Erythroblast (primary cell): ENCODE results near the gene TPX2.
A peak's percentile ranks its signal among the peaks of the same experiment; 100 is the strongest.
"Not testable (repeated sequence)": the region's sequence is repeated elsewhere in the genome, so short reads cannot be mapped to it uniquely, and the experiment has no call there.

Experiments
- DNase-seq, 2 experiments: peaks; one replicate each; lab custom pipeline; 2025; lab: John Stamatoyannopoulos, UW
- GATA1 ChIP-seq: IDR thresholded peaks from 2 replicates; pipeline ENCODE4 v1.6.1; 2011; ENCODE audit warnings: low read depth, mild to moderate bottlenecking, control low read depth, low read length, moderate library complexity
- POLR2A ChIP-seq: IDR thresholded peaks from 2 replicates; pipeline ENCODE4 v1.6.1; 2011; ENCODE audit warnings: mild to moderate bottlenecking, low read length

Gene TPX2

DNA sequence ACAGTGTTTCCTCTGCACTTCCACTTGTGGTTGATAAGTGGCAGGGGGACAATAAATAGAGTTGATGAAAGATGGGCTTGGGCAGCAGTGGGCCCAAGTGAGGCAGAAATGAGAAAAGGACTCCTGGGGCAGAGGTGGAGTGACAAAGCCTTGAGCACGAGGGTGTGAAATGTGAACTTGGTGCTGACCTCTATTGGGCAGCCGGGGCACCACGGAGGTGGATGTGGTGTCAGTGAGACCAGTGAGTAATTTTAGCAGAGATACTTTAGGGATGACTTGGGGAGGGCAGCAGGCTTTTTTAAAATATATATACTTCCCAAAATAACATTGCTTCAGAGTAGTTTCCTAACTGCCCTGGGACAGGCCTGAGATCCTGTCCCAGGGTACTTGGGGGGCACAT lies 49.5 kb downstream of the TPX2 start:
- TF ChIP-seq POLR2A (no peak), GATA1 (no peak)
- DNase-seq, result no peak

DNA sequence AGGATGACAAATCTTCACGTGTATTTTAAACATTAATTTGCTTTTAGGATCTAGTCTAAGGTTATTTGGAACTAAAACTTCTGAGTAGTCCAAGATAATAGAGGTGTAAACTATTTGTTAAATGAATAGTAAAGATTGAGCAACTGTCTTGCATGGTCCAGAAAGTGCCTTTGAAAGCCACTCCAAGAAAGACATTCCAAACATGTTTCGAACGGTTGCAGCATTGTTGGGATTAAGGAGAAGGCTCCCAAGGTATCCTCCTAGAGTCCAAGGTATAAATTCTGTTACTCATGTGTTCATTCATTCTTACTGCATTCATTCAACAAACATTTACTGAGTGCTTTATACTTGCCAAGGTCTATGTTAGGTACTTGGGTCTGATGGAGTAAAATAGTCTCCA lies 51.3 kb downstream of the TPX2 start:
- no peak for DNase-seq
- TF ChIP-seq POLR2A (no peak), GATA1 (no peak)

DNA sequence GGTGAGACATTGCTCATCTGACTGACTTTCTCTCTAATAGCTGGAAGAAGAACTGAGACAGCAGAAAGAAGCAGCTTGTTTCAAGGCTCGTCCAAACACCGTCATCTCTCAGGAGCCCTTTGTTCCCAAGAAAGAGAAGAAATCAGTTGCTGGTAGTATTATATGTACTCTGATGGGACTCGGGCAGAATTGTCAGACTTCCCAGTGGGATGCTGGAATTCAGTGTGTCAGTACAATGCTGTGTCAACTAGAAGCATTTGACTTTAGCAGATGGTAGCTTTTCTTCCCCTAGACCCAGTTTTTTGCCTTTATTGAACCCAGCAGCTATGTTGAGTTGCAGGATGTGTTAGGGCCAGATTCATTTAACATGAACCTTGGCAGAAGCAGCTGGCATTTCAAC lies 58.3 kb downstream of the TPX2 start:
- TF ChIP-seq POLR2A (no peak), GATA1 (no peak)
- DNase-seq, result no peak

DNA sequence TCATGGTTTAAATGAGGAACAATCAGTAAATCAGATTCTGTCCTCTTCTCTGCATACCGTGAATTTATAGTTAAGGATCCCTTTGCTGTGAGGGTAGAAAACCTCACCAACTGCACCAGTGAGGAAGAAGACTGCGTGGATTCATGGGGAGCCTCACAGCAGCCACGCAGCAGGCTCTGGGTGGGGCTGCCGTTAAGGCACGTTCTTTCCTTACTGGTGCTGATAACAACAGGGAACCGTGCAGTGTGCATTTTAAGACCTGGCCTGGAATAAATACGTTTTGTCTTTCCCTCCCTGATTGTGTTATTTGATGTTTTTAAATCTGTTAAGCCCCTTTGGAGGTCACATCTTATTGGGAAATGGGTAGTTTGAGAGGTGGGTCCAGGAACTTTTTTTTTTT lies 62.4 kb downstream of the TPX2 start:
- no peak for TF ChIP-seq POLR2A
- no peak for TF ChIP-seq GATA1
- DNase-seq, result peak; percentile 40 to 55

DNA sequence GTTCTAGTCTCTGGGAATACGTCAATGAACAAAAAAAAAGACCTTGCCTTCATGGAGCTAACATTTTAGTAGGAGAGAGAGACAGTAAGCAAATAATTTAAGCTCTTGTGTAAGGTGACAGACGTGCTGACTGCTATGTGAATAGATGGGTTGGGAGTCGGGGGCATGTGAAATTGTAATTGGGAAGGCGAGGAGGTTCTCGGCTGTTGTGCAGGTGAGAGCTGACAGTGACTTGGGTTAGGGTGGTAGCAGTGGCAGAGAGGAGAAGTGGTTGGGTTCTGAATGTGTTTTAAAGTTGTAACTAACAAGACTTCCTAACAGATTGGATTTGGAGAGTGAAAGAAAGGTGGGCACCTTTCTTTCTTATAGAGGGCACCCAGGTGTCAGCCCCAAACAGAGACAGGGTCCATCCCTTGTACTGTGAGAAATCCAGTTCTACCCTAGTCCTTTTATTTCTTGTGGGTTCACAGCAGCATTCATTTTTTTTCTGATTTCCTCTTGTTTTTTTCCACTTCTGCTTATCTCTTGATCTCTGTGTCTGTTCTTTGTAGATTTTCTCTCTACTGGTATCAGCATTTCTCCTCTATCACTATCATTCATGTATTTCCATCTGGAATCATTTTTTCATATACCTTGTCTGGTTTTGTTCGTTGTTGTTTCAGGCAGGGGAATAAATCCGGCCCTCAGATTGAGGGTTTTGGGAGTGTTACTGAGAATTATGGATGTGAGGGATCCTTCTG lies 64.6 kb downstream of the TPX2 start:
- DNase-seq, result peak in 1 of 2 experiments; percentile 23
- TF ChIP-seq GATA1 (no peak), POLR2A (no peak)

DNA sequence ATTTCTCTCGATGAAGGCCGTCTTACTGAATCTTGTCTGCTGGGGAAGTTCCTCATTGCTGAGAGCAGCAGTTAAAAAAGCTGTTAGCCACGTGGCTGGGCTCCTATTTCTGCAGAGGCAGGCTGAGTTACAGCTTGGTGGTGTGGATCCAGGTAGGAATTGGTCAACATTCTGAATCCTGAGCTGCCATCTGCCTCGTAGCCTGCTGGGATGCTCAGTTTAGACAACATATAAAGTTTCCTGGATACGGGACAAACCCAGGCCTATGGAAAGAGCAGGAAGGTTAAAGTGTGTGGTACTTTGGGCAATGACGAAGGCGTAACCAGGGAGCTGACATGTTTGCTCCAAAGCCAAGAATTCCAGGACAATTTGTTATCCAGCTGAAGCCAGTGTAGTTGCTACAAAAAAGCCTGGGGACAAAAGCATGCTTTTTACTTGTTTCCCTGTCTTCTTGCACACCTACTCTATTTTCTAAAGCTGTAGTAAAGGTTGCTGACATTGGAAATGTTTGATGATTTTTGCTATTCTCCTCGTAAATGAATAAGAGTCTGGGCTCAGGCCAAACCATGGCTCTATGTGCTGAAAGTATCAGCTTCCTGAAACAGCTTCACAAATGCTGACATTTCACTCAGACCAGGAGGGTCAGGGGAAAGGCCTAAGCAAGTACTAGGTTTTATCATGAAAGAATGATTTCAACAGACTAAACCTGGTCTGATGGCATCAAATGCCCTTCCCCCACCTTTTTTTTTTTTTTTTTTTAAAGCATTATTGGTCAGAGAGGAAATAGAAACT lies 67.7 kb downstream of the TPX2 start:
- no peak for TF ChIP-seq GATA1
- TF ChIP-seq POLR2A, result no peak
- no peak for DNase-seq

DNA sequence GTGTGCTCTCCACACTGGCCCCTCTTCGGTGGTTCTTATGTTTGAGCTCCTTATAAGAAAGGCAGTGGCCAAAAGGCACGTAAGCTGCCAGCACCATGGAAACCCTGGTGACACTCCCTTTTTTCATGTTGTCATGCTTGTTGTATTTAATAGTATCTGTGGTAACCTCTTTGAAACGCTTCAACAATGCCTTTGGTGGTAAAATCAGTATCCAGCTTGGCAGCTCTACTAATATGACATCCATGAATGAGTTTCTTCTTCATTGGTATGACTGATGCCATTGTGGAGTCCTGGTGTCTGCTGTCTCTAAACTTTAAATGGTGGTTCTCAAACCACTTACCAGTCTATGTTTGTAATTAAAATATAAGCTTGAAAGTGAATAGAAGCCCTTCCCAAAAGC lies 69.4 kb downstream of the TPX2 start:
- peak in 1 of 2 experiments; percentile 20 for DNase-seq
- TF ChIP-seq POLR2A, result no peak
- TF ChIP-seq GATA1, result no peak

DNA sequence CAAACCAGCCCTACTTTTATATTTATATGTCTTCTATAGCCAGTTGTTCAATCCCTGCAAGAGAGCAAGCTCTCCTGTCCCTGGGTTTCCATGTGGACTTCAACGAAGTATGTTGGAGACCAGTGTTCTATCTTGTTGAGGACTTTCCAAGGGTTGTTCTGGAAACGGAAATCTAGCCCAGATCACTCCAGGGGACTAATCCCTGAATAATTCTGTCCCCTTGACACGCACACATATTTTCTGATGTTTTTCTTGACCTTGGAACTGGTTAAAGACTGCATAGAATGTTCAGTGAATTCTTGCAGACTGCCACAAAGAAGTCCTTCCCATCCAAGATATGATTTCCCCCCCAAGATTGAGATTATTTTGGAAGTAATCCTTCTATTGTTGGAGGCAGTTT lies 70.6 kb downstream of the TPX2 start:
- DNase-seq, result no peak
- no peak for TF ChIP-seq POLR2A
- no peak for TF ChIP-seq GATA1

DNA sequence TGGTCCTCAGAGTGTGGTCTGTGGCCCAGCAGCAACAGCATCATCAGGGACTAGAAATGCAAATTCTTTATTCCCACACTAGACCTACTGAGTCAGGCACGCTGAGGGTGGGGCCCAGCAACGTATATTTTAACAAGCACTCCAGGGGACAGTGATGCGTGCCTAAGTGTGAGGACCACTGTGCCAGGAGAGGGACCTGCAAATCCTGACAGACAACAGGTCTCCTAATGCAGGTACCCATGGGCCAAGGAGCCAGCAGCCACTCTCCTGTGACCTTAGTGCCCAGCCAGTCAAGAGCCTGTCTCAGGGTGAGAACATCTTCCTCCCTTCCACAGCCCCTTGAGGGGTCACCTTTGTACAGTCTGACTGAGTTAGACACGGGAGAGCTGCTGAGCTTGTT lies 72.1 kb downstream of the TPX2 start:
- TF ChIP-seq POLR2A (no peak), GATA1 (no peak)
- DNase-seq, result no peak

DNA sequence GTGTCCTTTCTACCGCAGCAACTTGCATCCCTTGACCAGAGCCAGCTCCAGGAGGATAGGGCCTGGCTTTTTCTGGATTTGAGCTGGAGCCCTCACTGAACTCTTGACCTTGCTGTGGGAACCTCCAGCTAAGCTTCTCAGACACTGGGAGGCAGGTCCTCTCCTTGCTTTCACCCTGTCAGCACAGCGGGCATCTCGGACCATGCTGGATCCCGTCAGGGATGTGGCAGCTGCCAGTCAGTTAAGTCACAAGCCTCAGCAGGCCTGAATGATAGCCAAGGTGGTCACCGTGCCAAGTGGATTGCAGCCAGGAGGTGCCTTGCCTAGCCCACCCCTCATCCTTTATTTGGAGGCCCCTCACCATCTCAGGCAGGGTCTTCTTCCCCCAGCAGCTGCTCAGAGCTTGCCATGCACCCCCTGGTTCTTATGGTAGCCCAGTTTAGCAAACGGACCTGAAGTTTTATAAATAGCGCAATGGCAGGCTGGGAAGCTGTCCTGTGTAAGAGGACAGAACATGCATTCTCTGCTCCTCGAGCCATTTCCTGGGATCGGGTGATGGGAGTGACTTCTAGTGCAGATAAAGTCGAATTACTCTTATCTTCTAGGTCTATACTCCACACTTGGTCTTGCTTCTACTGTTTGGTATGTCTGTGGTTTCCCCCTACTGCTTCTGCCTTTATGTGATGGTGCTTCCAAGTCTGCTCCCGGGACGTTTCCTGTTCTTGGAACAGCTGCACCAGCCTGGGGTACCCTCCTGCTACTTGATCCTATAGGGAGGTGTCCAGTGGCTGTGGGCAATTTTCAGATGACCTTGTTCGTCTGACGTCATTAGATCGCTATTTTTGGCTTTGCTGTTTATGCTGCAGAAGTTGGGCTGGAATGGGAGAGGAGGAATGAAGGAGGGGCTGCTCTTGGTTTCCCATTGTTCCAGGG lies 73.0 kb downstream of the TPX2 start:
- no peak for TF ChIP-seq GATA1
- no peak for TF ChIP-seq POLR2A
- no peak for DNase-seq

DNA sequence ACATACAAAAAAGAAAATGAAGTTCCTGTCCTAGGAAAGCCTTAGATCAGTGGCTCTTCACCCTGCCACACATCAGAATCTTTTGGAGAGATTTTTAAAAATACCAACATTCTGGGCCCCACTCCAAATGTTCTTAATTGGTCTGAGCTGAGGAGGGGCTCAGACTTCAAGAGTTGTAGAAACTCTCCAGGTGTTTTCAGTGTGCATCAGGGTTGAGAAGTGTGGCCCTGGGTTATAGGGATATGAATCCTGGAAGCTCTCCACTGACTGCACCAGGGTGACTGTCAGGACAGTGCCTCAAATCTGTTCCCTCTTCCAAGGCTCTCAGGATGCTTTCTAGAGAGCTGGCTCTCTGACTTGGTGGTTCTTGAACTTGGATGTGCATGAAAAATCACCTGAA lies 74.5 kb downstream of the TPX2 start:
- DNase-seq, result no peak
- no peak for TF ChIP-seq GATA1
- no peak for TF ChIP-seq POLR2A

DNA sequence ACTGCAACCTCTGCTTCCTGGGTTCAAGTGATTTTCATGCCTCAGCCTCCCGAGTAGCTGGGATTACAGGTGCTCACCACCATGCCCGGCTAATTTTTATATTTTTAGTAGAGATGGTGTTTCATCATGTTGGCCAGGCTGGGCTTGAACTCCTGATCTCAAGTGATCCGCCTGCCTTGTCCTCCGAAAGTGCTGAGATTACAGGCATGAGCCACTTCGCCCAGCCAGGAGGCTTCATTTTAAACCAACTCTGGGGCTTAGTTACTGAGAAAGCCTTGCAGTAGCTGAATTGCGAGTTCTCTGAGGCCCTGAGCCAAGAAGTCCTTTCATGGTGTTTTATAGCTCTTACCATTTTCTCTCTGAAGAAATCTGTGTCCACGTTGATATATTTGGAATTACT lies 75.1 kb downstream of the TPX2 start:
- DNase-seq, result not testable (repeated sequence)

DNA sequence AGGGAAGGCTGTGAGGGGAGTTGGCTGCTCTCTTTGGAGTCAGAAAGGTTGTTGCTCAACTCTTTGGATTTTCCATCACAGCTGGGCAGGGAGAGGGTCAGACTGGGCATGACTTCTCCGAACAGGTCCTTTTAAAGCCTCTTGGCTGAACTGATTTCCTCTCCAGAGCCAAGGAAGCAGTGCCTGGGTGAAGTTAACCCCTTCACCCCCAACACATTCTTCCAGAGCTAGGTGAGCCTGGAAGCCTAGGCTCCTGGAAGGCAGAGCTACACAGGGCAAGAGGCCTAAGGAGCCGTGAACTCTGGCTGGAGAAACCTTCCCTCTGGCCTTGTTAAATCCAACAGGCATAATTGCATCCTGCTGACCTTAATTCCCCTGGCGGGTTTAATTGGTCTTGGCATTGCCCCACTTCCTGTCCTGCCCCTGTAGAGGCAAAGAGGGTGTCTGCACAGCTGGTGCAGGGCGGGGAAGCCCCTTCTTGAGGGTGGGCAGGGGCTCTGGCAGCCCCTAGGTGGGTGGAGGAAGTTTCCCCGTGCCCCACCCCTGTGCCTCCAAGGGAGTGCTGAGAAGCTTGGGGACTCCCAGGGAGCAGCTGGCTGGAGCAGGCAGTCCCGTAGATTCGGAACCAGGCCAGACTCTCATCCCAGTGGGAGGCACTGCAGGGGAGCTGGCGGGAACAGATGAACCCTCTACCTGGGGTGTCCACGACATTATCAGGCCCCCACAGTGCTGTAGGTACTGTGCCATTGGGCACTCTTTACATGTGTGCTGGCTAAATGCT lies 76.5 kb downstream of the TPX2 start:
- TF ChIP-seq POLR2A, result no peak
- no peak for TF ChIP-seq GATA1
- no peak for DNase-seq

DNA sequence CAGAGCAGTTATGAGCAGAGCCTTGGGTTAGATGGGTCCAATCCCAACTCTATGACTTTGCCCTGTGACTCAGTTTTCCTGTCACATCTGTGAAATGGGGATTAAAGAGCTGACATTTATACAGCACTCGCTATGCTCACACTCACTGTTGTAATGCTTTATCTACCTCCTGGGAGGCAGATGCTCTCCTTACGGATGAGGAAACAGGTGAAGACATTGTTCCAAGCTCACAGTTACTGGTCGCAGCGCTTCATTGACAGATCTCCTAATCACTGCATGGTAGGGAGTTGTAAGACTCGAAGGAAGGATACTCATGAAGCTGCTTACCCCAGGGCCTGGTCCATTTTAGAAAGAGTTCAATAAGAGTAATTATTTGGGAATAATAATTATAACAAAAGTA lies 77.1 kb downstream of the TPX2 start:
- no peak for DNase-seq
- TF ChIP-seq POLR2A, result no peak
- TF ChIP-seq GATA1, result no peak
